ENCODE data around the gene SUPT6H.

- TF ChIP-seq, protein P1, sequence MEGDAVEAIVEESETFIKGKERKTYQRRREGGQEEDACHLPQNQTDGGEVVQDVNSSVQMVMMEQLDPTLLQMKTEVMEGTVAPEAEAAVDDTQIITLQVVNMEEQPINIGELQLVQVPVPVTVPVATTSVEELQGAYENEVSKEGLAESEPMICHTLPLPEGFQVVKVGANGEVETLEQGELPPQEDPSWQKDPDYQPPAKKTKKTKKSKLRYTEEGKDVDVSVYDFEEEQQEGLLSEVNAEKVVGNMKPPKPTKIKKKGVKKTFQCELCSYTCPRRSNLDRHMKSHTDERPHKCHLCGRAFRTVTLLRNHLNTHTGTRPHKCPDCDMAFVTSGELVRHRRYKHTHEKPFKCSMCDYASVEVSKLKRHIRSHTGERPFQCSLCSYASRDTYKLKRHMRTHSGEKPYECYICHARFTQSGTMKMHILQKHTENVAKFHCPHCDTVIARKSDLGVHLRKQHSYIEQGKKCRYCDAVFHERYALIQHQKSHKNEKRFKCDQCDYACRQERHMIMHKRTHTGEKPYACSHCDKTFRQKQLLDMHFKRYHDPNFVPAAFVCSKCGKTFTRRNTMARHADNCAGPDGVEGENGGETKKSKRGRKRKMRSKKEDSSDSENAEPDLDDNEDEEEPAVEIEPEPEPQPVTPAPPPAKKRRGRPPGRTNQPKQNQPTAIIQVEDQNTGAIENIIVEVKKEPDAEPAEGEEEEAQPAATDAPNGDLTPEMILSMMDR (IDR thresholded peaks at IDR 0.05), result no peak
- no peak for TF ChIP-seq POLR2A (IDR thresholded peaks at IDR 0.05)
These were observed 43.5 kb upstream of the SUPT6H start for GRCh38 chr17:28618464-28618863.
